ENCODE results near the gene GABRR3. TPM values are rescaled to one million over a fixed set of nuclear protein-coding genes. Genes with fewer than 3 reads are reported as not detected.

Gene GABRR3
- total RNA-seq, 2 donors from 2014 or later: not detected

DNA sequence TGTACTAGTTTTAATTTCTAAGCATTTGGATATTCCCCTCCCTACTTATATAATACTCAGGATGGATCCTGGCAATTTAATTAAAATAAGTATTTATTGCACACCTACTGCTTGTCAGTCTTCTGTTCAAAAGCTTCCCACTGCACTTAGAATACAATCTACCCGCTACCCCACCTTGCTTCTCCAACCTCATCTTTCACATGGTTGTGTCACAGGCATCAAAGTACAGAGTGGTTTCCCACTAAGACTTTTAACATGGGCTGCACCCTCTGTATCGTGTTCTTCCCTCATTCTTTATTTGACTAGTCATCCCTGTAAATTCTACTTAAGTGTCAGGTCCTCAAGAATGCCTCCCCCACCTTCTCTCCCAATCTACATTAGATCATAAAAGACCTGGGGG, 97.9 kb downstream of the GABRR3 start:
- DNase-seq: no peak
- Histone ChIP-seq H3K9me3 (no peaks in the 10 kb centered on the region), H3K4me3 (no peak overlapping the region), H3K9ac (ENCODE audit: low read depth in 2 of 2, low read length in 2 of 2) (no peak overlapping the region), H3K36me3 (no peaks in the 10 kb centered on the region), H3K4me1 (no peaks in the 10 kb centered on the region), H3K27me3 (no peaks in the 10 kb centered on the region), H3K27ac (no peak overlapping the region)
- TF ChIP-seq, protein P1, sequence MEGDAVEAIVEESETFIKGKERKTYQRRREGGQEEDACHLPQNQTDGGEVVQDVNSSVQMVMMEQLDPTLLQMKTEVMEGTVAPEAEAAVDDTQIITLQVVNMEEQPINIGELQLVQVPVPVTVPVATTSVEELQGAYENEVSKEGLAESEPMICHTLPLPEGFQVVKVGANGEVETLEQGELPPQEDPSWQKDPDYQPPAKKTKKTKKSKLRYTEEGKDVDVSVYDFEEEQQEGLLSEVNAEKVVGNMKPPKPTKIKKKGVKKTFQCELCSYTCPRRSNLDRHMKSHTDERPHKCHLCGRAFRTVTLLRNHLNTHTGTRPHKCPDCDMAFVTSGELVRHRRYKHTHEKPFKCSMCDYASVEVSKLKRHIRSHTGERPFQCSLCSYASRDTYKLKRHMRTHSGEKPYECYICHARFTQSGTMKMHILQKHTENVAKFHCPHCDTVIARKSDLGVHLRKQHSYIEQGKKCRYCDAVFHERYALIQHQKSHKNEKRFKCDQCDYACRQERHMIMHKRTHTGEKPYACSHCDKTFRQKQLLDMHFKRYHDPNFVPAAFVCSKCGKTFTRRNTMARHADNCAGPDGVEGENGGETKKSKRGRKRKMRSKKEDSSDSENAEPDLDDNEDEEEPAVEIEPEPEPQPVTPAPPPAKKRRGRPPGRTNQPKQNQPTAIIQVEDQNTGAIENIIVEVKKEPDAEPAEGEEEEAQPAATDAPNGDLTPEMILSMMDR (IDR thresholded peaks at IDR 0.05): no peak
- intact Hi-C loops (cut with DNase I): loop anchor here (10.0 kb wide), 1 partner anchor 142 kb away; no protein-coding TSS in a partner anchor

DNA sequence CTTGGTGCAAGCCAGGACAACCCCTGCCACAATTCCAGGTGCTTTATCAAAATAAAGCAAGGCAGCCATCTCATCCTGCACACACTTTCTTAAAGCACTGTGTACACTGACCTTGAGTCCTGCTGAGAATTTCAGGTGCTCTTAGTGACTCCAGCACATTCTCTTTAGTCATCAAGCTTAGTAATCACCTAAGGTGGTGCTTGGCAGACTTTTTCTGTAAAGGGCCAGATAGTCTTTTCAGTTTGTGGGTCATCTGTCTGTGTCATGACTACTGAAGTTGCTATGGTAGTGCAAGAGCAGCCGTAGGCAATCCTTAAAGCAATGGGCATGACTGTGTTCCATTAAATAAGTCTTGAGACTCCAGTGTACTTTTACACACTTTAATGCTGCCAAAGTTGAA, 99.3 kb downstream of the GABRR3 start:
- Histone ChIP-seq H3K36me3 (no peaks in the 10 kb centered on the region), H3K27ac (no peak overlapping the region), H3K9me3 (no peaks in the 10 kb centered on the region), H3K27me3 (no peaks in the 10 kb centered on the region), H3K9ac (ENCODE audit: low read depth in 2 of 2, low read length in 2 of 2) (no peak overlapping the region), H3K4me3 (no peak overlapping the region), H3K4me1 (no peaks in the 10 kb centered on the region)
- intact Hi-C loops (cut with DNase I): loop anchor here (10.0 kb wide), 1 partner anchor 141 kb away; no protein-coding TSS in a partner anchor
- no peak for DNase-seq
- TF ChIP-seq, protein P1 (IDR thresholded peaks at IDR 0.05): no peak

Other genes with a start within 250 kb of the GABRR3 start
- gene CRYBG3, start 213.3 kb downstream of the GABRR3 start, total RNA-seq: 10 to 100 TPM; 15.7 to 22.2 TPM
- gene RIOX2, start 62.9 kb downstream of the GABRR3 start, total RNA-seq: 10 to 100 TPM; 17.6 to 21.9 TPM
- gene OR5AC2, start 51.9 kb upstream of the GABRR3 start, total RNA-seq: not detected
- gene OR5H1, start 95.4 kb upstream of the GABRR3 start, total RNA-seq: not detected
- not detected for gene OR5H14, start 112.2 kb upstream of the GABRR3 start, total RNA-seq
- not detected for gene OR5H15, start 131.4 kb upstream of the GABRR3 start, total RNA-seq
- gene OR5H6, start 228.9 kb upstream of the GABRR3 start, total RNA-seq: not detected
- not detected for gene OR5H2, start 247.2 kb upstream of the GABRR3 start, total RNA-seq